Stimulated activated naive CD8-positive, alpha-beta T cell treated with anti-CD3 and anti-CD28 coated beads, Interleukin-15, Interleukin-2, amounts not matched to agents 100 U/mL and 50 U/mL, for 24 hours (primary cell): ENCODE data around the gene DNAJC30.
"Not testable (repeated sequence)": the region's sequence is repeated elsewhere in the genome, so short reads cannot be mapped to it uniquely, and the experiment has no call there.

Experiments used
- ATAC-seq: fragments of 150-1000 bp; cut with Tn5 transposase; one replicate; pipeline ENCODE4 v1.10.0; 2021
- DNase-seq: peaks from one replicate; pipeline ENCODE4 v3.0.0; 2021

DNAJC30 gene

DNA sequence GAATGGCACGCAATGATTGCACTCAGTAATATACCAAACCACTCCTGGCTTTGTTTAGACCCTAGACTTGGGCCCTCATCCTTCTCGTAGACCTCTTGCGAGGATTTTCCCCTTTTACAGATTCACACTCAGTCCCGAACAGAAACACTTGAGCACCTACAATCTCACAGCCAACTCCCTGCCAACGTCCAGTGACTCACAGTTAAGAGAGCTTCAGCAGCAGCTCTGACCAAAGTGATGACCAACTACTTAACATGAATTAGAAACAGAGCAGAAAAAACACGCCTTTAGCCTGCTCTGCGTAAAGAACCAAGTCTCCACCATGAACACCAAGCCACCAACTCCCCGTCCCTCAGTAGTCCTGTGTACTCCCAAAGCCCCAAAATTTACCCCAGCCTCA is 2.2 kb downstream of the DNAJC30 start:
- ATAC-seq (no peak), DNase-seq (no peak)

DNA sequence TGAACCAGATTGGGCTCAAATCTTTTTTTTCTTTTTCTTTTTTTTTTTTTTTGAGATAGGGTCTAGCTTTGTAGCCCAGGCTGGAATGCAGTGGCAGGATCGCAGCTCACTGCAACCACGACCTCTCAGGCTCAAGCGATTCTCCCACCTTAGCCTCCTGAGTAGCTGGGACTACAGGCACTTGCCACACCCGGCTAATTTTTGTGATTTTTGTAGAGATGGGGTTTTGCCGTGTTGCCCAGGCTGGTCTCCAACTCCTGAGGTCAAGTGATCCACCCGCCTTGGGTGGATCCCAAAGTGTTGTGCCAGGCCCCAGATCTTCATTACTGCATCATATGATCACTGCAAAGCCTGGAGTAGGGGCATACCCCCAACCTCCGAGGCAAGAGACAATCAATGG is 2.8 kb downstream of the DNAJC30 start:
- DNase-seq (no peak), ATAC-seq (no peak)

DNA sequence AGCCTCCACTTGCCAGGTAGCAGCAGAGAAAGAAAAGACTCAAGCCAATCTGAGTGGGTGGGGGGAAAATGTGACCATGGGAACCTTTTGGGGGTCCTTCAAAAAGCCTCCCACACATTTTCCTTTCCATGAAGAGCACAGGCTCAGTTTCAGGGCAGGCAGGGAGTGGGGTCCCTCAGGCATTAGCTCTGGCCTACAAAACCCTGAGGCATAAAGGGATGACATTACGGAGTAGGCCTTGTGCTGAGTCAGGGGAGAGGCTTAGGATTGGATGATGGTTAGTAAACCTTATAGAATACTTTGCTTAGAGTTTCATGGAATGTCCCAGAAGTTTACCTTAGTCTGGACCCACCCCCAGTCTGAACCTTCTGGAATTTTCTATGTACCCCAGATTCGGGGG is 3.5 kb downstream of the DNAJC30 start:
- ATAC-seq: no peak
- DNase-seq: no peak

DNA sequence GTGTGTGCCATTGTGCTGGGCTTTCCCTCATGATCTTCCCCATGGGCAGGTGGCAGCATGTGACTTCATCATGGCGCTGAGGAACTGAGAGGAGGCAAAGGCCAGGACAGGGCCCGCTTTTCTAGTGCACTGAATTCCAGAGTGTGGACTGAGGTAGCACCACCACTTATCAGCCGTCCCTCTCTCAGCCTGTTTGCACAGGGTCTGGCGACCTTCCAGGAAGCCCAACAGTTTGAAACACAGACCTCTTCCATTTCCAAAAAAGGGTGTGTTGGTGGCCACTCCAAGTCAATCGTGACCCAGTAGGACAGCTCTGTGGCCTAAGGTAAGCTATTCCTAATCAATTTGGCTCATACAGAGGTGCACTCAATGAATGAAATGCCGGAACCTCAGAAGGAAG is 4.4 kb downstream of the DNAJC30 start:
- ATAC-seq: no peak
- DNase-seq: no peak

DNA sequence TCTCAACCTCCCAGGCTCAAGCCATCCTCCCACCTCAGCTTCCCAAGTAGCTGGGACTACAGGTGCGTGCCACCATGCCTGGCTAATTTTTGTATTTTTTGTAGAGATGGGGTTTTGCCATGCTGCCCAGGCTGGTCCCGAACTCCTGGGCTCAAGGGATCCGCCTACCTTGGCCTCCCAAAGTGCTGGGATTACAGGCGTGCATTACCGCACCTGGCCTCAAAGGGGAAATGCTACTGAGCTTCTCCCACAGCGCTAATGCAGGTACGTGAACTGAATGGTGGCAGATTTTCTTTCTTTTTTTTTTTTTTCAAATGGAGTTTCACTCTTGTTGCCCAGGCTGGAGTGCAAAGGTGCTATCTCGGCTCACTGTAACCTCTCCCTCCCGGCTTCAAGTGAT is 7.2 kb downstream of the DNAJC30 start:
- not testable (repeated sequence) for ATAC-seq

DNA sequence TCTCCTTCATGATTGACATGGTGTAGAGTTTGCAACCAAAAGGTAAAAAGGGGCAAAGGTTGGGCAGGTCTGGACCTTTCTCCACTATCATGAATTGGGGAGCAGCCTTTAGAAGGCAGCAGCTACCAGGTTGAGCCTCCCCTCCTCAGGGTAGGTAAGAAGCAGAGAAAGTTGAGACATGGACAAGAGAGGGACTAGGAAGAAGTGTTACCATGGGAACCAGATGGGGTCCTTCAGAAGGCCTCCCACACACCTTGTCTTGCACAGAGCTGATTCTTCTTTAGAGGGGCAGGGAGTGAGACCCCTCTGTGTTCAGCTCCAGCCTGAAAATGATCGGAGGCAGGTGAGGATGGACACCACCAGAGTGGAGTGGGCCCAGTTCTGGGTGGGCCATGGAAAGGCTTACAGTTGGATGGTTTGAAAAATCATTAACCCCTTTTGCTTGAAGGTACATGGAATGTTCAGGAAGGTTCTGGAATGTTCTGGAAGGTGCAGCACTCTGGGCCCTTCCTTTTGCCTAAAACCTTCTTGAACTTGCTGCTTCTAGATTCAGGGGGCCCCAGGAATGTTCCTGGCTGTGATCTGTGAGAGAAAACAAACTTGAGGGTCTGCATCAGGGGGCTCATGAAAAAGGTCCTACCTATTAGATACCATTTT is 8.7 kb downstream of the DNAJC30 start:
- DNase-seq (no peak), ATAC-seq (no peak)

More for the DNA sequence above, 7.2 kb downstream of the DNAJC30 start:
- DNase-seq: not testable (repeated sequence)

DNA sequence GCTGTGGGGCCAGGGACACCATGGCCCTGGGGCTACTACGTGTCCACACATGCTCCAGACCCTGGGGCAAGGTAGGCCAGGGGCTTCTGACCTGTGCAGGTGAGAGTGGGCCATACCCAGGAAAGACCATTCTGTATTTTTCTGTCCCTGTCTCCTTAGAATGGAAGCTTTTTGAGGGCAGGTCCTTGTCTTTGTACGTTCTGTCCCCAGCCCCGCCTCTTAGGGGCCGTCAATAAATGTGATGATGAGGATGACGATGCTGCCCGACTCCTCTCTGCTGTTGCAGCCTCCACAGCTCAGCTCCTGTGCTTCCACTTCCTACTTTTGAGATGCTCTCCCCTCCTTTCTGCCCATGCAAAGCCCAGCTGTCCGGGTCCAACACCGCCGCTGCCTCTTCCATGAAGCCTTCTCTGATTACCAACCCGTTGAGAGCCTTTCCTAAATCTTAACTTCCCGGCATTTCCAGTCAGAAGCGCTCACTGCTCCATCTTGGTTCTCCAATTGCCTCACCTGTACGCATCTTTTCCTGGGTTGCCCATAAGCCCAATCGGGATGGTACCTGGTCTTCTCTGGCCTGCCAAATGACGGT is 11.3 kb downstream of the DNAJC30 start:
- ATAC-seq: no peak
- DNase-seq: no peak

DNA sequence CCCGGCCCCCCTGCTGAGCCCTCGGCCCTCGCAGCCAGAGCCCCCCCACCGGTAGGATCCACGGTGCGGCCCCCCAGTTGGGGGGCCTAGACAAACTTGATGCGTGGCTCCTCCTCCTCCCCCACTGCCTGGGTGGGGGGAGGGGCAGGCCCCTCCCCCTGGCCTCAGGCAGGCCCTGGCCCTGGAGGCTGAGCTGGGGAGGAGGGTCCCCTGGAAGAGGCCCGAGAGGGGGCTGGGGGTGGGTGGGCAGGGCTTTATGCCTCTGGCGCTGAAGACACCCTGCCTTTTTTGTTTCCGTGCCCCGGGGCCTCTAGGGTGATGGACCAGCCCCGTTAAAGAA is 12.0 kb downstream of the DNAJC30 start:
- DNase-seq: no peak
- no peak for ATAC-seq

DNA sequence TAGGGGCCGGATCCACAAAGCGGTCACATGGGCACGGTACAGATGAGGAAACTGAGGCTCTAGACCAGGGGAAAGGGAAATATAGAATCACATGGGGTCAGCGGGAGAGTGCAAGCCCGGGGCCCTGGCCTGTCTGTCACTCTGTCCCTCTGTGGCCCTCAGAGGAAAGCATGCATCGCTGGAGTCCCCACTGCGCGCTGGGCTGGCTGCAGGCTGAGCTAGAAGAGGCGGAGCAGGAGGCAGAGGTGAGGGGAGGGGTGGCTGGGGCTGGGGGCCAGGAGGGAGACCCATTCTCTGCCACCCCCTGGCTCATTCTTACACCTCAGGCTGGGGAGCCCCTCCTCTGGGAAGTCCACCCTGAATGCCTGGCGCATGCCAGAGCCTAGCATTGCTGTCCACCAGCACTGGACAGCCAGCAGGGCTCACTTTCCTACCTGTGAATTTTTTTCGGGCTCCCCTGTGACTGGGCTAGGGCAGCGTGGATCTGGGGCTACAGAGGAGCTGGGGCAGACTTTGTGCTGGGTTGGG is 13.3 kb downstream of the DNAJC30 start:
- no peak for DNase-seq
- no peak for ATAC-seq

DNA sequence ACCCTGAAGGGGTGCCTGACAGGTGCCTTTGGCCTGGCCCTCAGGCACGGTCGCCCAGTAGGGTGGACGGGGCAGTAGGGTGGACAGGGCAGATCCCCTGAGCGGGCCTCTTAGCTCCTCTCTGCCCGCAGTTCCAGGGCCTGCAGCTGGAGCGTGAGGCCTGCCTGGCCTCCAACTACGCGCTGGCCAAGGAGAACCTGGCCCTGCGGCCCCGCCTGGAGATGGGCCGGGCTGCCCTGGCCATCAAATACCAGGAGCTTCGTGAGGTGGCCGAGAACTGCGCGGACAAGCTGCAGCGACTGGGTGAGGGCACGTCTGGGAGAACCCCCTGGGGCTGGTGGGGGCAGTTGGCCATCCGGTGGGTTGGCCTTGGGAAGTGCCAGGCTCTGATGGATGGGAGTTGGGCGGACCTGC is 14.0 kb downstream of the DNAJC30 start:
- ATAC-seq (no peak), DNase-seq (no peak)

DNA sequence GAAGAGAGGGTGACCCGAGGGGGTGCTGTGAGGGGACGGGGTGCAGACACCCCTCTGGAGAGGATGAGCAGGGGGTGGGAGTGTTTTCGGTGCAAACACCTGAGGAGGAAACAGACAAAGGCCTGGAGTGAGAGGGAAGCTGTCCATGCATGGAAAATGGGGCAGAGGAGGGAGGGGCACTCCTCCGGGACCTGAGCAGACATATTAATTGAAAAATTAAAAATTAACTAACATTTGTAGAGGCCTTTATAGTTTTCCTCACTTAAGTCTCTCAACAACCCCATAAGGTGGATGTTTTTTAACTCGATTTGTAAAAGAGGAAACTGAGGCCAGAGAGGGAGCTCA is 14.4 kb downstream of the DNAJC30 start:
- ATAC-seq: no peak
- no peak for DNase-seq

DNA sequence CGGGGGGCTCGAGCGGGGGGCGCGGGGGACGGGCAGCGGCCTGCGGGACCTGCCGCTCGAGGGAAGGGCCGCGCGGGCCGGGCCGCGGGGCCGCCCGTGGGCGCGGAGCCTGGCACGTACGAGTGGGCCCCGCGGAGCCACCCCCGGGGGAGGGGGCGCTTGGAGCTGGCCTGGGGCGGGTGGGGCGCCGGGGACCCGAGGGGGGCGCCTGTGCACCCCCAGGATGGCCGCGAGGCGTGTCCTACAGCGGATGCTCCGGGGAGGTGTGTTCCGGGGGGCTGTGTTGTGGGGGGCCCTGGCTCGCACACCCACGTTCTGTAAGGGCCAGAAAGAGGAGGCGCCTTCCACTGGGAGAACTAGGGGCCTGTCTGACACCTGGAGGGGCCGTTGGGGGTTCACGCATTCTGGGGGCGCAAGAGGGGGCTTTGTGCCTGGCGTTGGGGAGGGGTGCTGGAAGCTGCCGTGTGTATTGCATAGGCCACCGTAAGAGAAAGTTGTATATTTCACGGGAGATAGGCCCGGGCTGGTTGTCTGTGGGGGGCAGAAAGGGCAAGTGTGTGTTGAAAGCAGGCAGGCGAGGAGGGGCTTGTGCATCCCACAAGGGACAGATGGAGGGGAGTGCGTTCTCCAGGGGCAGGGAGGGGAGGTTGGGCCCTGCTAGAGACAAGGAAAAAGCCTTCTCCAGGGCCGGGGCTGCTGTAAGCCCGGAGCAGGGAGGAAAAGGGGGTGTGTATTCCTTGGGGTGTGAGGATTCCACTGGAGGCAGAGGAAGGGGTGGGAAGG is 15.0 kb downstream of the DNAJC30 start:
- no peak for ATAC-seq
- DNase-seq: no peak

DNA sequence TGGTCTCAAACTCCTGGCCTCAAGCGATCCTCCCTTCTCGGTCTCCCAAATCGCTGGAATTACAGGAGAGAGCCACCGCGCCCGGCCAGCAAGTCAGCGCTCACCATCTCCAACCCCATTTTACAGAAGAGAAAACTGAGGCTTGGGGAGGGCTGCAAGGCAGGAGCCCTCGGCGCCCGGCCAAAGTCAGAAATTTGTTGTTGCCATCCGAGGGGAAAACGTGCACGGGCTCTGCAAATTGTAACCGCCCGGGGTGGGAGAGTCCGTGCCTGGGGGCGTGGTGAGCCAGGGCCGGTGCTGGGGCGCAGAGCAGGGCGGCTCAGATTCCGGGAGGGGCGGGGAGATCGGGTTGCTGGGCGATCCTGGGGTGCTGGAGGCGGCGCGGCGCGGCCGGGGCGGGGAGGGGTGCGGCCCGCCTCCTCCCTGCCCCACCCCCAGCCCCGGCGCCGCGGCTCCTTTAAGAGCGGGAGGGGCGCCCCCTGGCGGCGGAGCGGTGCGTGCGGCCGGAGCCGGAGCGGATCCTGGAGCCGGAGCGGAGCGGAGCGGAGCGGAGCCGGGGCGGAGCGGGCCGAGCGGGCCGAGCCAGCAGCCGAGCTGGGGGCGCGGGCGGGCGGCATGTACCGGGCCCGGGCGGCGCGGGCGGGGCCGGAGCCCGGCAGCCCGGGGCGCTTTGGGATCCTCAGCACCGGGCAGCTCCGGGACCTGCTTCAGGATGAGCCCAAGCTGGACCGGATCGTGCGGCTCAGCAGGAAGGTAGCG is 15.7 kb downstream of the DNAJC30 start, which contains the start of gene VPS37D:
VPS37D (plus strand) TSS at position 488 of the 759 bp plus-strand sequence; CDS start at position 616, 128 bp downstream.
- ATAC-seq (peak; percentile 92), DNase-seq (peak; percentile 97)

DNA sequence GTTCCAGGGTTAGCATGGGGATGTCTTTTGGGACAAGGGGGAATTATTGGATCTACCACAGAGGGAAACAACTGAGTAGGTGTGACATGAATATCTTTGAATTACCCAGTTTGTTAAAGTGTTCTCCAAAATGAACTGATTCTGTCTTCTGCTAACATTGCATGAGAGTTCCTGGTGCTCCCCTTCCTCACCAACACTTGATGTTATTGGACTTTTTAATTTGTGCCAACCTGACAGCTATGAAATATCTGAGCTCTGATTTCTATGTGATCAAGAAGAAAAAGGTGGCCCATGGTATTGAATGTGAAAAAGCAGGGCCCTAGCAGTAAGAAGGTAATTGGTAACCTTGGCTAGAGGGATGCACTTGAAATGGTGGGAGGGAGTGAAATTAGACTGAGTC is 20.2 kb downstream of the DNAJC30 start:
- no peak for DNase-seq
- no peak for ATAC-seq

DNA sequence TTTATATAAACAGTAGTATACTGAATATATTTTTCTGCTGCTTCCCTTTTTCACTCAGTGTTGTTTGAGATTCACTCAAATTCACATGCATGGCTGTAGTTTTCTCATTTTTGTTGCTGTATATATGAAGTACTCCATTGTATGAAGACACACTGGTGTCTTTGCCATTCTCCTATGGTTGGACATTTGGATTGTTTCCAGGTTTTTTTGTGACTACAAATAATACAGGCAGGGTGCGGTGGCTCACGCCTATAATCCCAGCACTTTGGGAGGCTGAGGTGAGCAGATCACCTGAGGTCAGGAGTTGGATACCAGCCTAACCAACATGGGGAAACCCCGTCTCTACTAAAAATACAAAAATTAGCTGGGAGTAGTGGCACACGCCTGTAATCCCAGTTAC is 22.7 kb downstream of the DNAJC30 start:
- ATAC-seq, DNase-seq: not testable (repeated sequence)

DNA sequence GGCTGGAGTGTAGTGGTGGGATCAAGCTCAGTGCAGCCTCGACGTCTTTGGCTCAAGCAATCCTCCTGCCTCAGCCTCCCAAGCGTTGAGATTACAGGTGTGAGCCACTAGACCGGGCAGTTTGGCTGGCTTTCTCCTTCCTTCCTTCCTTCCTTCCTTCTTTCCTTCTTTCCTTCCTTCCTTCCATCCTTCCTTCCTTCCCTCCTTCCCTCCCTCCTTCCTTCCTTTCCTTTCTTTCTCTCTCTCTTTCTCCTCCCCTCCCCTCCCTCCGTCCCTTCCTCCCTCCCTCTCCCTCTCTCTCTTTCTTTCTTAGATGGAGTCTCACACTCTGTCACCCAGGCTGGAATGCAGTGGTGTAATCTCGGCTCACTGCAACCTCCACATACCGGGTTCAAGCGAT is 23.3 kb downstream of the DNAJC30 start:
- ATAC-seq (no peak), DNase-seq (no peak)

DNA sequence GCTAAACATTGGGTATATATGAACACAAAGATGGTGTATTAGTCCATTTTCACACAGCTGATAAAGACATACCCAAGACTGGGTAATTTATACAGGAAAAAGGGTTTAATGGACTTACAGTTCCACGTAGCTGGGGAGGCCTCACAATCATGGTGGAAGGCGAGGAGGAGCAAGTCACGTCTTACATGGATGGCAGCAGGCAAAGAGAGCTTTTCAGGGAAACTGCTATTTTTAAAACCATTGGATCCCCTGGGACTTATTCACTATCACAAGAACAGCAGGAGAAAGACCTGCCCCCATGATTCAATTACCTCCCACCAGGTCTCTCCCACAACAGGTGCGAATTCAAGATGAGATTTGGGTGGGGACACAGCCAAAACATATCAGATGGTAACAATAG is 27.9 kb downstream of the DNAJC30 start:
- not testable (repeated sequence) for DNase-seq, ATAC-seq

DNA sequence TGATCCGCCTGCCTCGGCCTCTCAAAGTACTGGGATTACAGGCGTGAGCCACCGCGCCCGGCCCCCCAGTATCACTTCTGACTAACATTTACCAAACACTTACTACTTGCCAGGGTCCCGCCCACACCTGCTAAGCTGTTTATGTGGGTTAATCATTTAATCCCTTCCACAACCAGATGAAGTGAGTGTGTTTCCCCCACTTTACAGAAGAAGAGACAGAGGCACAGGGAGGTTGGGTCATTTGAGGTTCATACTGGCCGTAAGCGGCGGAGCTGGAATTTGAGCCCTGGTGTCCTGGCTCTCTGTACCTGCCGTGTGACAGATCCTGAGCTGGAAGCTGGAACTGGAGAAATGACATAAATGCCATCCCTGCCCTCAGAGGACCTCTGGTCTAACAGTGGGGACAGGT is 30.7 kb downstream of the DNAJC30 start:
- no peak for DNase-seq
- no peak for ATAC-seq

DNA sequence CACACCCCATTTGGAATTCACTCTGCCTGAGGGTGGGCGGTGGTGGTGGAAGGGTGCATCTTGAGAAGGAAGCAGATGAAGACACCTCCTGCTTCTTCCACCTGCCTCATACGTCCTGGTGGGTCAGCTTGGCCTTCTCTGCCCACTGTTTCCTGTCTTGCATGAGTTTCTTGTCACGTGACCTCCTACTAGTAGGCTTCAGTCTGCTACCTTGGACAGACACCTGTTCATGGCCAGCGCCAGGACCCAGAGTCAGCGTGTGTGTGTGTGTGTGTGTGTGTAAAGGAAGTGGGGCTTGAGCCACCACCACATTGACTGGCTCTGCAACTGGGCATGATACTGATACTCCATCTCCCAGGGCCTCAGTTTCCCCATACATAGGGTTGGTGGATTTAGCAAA is 32.7 kb downstream of the DNAJC30 start:
- no peak for DNase-seq
- no peak for ATAC-seq

DNA sequence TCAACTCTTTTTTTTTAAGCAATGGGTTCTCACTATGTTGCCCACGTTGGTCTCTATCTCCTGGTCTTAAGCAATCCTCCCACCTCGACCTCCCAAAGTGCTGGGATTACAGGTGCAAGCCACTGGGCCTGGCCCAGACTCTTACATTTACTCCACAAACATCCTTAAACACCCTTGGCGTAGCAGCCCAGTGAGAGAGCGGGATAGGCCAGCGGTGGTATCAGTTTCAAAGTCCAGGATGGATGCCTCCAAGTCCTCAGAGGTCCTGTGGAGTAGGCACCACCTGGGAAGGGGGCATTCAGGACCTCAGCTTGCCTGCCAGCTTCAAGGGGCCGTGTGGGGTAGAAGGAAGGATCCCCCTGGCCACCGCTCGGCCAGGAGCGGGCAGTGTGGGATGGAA is 33.7 kb downstream of the DNAJC30 start:
- ATAC-seq (no peak), DNase-seq (no peak)

DNA sequence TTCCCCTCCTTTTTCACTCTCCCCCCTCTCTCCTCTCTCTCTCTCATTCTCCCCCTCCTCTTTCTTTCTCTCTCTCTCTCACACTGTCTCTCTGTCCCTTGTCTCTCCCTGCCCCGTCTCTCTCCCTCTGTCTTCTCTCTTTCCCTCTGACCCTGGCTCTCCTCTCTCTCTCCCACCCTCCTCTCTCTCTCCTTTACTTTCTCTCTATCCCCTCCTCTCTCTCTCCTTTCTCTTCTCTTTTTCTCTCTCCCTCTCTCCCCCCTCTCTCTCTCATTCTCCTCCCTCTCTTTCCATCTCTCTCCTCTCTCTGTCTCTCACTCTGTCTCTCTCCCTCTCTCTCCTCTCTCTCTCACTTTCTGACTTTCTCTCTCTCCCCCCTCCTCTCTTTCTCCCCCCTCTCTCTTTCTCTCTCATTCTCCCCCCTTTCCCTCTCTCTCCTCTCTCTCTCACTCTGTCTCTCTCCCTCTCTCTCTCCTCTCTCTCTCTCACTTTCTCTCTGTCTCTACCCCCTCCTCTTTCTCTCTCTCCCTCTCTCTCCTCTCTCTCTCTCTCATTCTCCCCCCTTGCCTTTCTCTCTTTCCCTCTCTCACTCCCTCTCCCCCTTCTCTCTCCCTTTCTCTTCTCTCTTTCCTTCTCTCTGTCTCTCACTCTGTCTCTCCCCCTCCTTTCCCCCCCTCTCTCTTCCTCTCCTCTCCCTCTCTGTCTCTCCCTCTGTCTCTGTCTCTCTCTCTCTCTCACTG is 34.5 kb downstream of the DNAJC30 start:
- no peak for ATAC-seq
- DNase-seq: no peak
